ENCODE results near the gene KCNAB3.

KCNAB3 gene

DNA sequence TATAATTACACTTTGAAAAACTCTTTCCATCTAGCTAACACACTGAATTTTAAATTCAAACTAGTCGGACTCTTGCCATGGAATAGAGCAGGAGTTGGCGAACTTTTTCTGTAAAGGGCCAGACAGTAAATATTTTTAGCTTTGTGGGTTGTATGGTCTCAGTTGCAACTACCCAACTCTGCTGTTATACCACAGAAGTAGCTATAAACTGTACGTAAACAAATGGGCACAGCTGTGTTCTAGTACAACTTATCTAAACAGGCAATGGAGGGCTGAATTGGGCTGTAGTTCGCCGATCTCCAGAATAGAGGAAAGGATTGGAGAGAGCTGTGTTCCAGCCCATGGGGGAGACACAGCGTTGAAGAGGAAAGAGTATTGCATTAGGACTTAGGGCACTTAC, 11.1 kb upstream of the KCNAB3 start:
- DNase-seq (ENCODE audit: low read depth in 1 of 2, low spot score in 1 of 2), result no peak

DNA sequence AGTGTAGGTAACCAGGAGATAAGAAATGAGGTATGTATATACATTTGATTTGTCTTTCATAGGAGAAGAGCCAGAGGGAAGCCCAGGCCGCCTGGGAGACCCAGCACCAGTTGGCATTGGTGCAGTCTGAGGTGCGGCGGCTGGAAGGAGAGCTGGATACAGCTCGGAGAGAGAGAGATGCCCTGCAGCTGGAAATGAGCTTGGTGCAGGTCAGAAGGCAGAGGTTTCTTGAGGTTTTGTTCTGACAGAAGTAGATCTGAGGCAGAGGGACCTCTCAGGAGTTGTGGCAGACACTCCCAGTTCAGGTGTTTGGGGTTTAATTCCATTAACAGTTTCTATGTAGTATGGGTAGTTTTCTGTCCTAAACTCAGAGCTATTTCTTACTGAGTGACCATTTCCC, 10.4 kb upstream of the KCNAB3 start:
- no peak for DNase-seq (ENCODE audit: low read depth in 1 of 2, low spot score in 1 of 2)

DNA sequence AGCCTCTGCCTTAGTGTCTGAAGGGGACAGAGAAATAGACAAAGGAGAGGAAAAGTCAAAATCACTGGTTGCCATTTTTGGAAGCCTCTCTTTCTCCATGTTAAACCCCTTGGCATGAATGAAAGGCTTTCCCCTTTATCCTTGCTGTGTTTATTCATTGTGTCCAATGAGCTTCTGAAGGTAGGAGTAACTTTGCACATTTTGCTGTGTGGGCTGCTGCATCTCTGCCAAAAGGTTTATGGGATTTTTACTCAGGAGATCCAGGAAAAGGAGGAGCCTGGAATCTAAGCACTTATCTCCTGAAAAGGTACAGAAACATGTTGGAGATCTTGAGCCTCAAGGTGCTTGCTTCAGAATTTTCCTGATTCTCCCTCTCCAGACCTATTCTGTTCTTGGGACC, 6.2 kb upstream of the KCNAB3 start:
- no peak for DNase-seq (ENCODE audit: low read depth in 1 of 2, low spot score in 1 of 2)

DNA sequence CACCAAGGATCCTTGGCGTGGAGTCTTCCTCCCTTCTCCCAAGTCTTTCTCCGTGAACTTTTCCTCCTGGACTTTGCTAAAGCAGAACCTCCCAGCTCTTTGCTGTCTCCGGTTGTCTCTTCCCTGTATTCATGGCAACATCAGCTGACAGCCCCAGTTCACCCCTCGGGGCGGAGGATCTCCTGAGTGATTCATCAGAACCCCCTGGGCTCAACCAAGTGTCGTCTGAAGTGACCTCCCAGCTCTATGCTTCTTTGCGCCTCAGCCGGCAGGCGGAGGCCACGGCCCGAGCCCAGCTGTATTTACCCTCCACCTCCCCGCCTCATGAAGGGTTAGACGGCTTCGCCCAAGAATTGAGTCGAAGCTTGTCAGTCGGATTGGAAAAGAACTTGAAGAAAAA, 3.3 kb upstream of the KCNAB3 start:
- DNase-seq (ENCODE audit: low read depth in 1 of 2, low spot score in 1 of 2), result no peak

DNA sequence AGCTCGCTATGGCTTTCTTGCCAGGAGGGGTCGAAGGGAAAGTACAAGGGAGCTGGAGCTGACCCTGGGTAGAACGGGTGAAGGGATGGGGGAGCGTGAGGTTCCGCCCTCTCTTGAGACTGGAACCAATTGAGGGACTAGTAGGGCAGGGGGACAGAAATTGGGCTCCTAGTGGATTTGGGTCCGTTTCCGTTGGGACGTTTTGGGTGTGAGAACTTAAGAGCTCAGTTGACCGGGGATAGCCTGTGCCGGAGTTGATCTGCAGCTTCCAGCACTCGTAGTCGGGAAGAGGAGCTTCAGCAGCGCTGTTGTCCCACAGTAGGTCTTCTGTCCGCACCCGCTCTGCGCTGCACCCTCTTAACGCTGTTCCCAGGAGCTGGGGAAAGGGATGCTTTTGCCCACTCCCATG, 2.8 kb upstream of the KCNAB3 start:
- no peak for DNase-seq (ENCODE audit: low read depth in 1 of 2, low spot score in 1 of 2)

DNA sequence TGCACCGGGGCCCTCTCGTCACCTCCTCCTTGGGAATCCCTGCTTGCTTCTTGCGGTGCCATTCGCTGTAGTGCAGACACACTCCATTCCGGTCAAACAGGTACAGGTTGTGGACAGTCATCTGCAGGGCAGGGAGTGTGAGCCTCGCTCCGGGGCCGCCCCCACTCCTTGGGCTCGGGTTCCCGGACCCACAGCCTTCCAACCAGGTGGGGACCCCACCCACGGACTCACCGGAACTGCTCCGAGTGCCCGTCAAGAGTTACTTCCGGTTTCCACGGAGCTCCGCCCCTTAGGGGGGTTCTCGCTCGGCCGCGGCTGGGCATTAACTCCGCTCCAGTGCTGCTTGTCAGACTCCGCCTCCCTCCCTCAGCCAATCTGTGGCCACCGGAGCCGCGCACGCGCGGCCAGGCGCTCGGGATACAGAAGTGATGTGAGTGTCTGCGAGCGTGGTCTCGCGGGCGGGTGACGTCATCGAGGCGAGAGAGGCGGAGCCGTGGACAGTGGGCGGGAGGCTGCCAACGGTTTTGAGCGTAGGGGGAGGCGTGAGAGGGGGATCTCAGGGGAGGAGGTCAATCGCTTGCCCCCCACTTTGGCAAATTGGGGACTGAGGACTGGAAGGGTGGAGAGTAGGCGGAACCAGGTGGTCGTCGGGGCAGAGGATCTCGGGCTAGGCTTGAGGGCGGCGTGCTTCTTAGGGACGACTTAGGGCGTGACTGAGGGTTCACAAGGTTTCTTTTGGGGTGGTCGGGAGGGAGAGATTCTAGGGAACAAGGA, 2.2 kb upstream of the KCNAB3 start, which contains the start of the genes CNTROB and TRAPPC1:
CNTROB (plus strand) TSS at position 498 of the 774 bp plus-strand sequence. CDS start 874 bp downstream, outside the sequence.
TRAPPC1 (minus strand) TSS at position 238 of the 774 bp plus-strand sequence; CDS start at position 121, 117 bp downstream.
- DNase-seq (ENCODE audit: low read depth in 1 of 2, low spot score in 1 of 2), result peak; percentile 97 to 99

DNA sequence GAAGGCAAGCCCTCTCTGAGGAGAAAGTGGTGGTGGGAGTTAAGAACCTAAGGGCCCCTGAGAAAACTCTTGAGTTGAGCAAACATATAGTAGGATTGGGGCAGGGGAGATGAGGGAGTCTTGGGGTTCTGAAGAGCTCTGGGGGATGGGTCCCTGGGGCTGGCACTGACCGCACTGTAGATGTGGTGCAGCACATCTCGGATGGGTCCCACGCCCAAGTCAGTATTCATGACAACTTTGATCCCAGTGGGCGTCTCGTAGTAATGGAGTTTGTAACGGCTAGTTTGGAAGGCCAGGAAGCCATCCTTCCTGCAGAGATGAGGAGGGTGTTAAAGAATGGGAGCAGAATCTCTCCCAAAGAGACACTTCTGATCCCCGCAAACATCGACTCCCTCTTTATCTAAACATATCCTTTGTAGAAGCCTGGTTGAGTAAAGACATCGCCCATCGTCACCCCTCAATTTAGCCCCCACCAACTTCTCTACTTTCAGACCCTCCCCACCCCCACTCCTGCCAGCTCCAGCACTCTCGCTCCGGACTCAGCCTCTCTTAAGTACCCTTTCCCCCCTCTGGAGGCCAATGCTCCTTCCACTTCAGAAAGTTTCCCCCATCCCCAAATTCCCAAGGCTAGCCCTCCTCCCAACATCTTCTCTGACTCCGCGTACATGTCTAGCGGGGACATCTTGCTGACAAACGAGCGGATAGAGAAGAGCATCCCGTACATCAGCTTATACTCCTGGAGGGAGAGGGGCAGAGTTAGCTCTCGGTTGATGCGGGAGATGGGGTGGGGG, 1.4 kb upstream of the KCNAB3 start:
- DNase-seq (ENCODE audit: low read depth in 1 of 2, low spot score in 1 of 2), result no peak

DNA sequence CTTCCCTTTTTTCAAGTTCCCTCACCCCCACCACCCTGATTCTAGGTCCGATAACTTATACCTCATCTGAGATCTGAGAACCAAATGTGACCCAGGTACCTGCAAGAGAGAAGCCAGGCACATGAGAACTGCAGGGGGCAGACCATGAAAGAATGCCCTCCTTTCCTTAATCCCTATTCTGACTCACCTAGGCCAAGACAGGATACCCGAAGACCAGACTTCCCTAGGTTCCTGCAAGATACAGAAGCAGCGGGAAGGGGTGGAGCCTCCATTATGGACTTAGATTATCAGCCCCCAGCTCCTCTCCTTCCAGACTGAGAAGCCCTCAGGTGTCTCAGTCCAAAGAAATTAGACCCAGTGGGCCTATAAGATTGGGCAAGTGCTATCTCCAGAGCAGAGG, 2.1 kb downstream of the KCNAB3 start:
- no peak for DNase-seq (ENCODE audit: low read depth in 1 of 2, low spot score in 1 of 2)

DNA sequence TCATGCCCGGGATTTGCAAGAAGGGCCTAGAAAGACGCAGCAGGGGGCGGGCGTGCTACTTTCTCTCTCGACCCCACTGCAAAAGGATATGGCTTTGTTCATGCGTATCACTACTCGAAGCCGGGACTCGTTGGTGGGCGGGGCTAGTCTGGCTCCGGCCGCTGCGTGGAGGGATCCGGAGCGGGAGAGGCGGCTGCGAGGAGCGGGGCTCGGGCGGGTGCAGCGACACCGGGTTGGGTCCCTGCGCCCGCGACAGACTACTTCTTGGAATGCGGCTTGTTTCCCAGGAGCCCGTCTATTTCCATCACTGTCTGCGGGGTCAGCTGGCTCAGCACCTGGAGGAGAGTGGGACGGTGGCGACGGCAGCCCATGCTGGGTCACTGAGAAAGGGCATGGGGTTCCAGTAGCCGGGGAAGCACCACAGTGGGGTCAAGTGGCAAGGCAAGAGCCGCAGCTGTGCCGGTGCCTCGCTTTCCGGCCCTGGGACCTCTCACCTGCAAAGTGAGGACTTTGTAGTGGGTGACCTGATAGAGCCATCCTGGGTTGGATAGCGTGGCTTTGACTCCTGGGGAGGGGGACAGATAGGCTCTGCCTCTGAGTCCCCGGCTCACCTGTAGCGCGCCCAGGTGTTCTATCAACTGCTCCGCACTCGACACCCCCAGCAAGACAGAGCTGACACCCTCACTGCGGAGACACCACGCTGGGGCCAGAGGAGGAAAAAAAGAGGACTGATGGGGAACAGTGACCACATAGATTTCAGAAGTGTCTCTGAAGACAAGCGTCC, 6.6 kb downstream of the KCNAB3 start:
- peak; percentile 56 to 77 for DNase-seq (ENCODE audit: low read depth in 1 of 2, low spot score in 1 of 2)

DNA sequence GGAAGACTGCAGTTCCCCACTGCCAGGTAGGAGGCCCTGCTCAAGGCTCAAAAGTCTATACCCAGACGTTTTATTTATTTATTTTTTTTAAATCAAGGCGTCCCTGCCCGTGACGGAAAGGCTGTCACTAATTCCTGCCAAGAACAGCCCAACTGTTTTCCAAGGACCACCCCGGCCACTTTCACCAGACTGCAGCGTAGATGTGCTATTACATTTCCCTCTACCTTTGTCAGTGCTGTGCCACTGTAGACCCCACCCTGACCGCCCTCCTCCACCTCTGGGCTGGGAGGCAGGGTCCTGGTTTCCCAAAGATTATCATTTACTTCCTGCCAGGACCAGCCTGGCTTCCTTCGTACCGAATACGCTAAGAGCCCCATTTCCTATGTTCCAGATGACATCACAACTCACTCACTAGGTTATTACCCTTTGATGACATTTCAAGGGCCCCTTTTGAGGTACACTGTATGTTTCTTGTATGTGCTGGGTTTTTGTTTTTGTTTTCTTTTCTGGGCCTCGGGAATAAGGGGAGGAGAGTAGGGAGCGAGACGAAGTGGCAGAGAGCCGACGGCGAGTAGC, 7.3 kb downstream of the KCNAB3 start:
- no peak for DNase-seq (ENCODE audit: low read depth in 1 of 2, low spot score in 1 of 2)

DNA sequence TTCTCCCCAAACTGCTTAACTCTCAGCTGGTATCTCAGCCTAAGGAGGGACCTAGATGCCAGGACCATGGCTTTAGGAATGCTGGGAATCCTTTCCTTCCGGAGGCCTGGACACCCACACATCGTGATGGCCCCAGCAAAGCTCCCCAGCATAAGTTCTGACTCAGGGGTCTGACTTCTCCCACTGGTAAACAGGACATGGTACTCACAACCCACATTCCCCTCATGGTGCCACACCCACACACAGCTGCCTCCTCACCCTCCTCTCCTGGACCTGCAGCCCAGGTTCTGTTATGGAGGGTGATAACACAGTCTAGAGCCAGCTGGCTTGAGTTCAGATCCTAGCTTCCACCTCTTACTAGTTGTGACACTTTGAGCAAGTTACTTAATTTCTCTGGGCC, 12.8 kb downstream of the KCNAB3 start:
- DNase-seq (ENCODE audit: low read depth in 1 of 2, low spot score in 1 of 2), result no peak

DNA sequence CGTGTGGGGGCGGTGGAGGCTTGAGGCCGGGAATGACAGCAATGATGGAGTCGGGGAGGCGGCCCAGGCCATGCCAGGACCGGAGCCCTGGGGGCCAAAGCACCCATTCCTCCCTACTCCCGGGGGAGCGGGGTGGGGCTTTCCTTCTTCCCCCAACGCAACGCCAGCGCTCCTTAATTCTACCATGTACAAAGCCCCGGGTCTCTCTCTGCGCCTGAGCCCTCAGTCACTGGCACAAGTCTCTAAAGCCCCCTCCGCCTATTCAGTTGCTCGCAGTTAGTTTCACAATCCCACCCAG, 13.3 kb downstream of the KCNAB3 start:
- no peak for DNase-seq (ENCODE audit: low read depth in 1 of 2, low spot score in 1 of 2)

DNA sequence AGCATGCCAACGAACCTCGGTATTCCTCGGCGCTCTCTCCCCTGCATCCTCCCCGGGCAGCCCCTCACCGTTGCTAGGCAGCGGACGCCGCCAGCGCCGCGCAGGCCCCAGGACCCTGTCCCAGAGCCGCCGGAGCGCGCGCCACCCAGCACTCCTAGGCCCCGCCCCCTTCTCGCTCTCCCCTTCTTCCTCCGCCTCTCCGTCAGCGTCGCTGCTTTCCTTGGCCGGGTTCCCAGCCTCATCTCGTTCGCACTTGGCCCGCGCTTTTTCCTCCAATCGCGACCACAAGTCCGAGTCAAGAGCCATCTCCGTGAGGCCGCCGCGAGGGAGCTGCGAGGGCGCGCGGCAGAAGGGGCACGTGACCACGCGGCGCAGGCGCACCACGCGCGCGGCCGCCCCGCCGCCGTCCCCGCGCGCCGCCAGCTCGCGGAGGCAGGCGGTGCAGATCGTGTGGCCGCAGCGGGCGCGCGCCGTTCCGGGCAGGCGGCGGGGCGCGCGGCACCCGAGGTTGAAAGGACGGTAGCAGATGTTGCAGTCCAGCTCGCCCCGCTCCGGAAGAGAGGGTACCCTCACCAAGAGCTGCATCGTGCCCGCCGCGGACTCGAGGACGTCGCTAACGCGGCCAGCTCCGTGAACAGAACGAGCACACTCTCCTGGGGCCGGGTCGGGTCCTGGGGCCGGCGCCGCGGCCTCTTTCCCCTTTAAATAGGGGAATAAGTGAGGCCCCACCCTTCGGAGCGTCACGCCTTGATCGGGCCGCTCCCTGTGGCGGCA, 13.9 kb downstream of the KCNAB3 start, which contains the start of gene RNF227:
RNF227 (minus strand) TSS at position 679 of the 774 bp plus-strand sequence; CDS start at position 585, 94 bp downstream.
- DNase-seq (ENCODE audit: low read depth in 1 of 2, low spot score in 1 of 2), result peak; percentile 73 to 85

DNA sequence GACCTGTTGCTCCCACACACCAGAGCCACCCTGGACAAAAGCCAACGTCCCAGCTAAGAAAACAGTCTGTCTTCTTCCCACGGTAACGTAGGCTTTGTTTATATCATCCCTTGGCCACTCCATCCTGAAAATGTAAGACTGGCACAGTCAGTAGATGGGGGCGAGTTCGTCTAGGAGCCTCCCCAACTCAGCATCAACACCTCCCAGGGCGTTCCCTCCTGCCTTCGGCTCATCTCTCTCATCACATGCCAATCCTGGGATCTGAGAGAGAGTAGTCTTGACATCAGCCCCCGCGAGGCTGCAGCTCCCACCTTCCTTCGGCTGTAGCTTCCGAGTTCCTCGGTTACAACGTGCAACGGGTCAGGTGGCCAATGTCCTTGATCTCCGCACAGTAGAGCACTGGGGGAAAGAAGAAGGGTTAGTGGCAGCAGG, 14.5 kb downstream of the KCNAB3 start:
- DNase-seq (ENCODE audit: low read depth in 1 of 2, low spot score in 1 of 2), result no peak

DNA sequence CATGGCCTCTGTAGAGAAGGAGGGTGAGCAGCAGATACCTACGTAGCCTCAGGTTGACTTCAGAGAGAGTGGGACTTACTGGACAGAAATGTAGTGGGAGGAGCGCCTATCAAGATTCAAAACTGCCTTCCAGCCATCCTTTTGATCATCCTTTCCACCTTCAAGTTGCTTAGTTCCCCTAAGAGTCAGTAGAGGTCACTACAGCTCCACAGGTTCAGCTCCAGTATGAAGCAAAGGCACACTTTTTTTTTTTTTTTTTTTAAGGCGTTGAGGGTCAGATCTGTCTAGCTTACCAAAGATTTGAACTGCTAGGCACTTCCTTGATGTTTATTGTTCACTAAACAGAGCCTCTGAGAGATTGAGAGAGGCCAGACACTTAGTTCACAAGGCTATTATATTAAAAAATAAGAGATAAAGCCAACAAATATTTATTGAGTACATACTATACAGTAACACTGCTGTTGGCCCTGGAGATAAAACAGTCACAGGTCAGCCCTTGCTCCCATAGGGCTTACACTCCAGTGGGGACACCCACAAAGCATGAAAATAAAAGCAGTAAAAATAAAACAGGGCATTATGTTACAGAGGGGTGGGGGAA, 16.6 kb downstream of the KCNAB3 start:
- DNase-seq (ENCODE audit: low read depth in 1 of 2, low spot score in 1 of 2), result peak in 1 of 2 donors; percentile 51

DNA sequence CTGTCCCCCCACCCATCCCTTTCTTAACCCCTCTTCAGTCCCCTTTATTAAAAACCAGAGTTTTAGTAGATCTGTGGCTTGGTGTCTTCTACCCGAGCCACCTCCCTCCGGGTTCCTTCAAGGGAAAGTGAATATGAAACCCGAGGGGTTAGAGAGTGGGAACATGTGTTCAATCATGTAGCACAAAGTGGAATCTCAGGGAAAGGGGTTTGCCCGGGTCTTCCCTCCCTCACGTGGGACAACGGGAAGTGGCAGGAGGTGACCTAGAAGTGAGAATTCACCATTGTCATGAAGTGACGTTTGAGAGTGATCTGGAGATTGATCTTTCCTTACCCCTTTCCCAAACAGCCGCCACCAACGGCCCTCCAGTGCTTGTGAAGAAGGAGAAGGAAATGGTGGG, 18.5 kb downstream of the KCNAB3 start:
- no peak for DNase-seq (ENCODE audit: low read depth in 1 of 2, low spot score in 1 of 2)

DNA sequence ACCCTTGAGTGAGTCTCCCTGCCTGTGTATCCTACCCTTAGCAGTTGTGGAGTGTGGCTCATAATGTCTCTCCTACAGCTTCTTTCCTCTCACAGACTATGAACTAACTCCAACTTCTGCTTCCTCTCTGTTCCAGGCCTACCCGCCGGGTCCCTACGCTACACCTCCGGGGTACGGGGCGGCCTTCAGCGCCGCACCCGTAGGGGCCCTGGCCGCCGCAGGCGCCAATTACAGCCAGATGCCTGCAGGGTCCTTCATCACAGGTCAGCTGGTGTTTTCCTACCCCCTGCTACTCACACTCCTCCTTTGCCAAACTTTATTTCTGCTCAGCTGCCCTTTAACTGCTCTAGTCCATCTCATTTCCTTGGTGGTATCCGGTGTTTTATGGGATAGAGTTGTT, 18.9 kb downstream of the KCNAB3 start:
- no peak for DNase-seq (ENCODE audit: low read depth in 1 of 2, low spot score in 1 of 2)

DNA sequence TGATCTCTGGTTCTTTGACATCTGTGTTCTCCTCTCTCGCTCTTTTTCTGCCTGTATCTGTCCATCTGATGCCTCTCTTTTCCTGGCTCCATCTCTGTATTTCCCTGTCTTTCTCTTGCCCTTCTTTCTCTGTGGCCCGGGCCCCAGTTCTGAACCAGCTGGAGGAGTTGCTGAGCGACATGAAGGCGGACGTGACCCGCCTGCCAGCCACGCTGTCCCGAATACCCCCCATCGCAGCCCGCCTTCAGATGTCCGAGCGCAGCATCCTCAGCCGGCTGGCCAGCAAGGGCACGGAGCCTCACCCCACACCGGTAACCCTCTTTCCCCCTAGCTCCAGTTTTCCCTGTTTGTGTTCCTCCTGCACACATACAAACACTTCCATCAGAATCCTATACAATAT, 19.4 kb downstream of the KCNAB3 start:
- DNase-seq (ENCODE audit: low read depth in 1 of 2, low spot score in 1 of 2), result no peak

DNA sequence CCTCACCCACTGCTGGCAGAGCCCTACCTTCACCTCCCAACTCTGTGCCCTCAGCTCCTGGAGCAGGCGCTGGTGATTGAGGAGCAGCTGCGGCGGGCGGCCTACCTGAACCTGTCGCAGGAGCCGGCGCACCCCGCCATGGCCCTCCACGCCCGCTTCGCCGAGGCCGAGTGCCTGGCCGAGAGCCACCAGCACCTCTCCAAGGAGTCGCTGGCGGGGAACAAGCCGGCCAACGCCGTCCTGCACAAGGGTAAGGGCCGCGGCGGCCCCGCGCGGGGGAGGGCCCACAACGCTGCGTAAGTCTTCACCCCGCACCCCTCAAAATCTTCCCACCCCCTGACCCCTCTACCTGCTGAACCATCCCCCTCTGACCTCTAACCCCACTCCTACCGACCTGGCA, 20.6 kb downstream of the KCNAB3 start:
- DNase-seq (ENCODE audit: low read depth in 1 of 2, low spot score in 1 of 2), result no peak
